ENCODE results near the gene COBL. TPM values are rescaled to one million over a fixed set of nuclear protein-coding genes. Genes with fewer than 3 reads are reported as not detected.

Gene COBL
- total RNA-seq, 6 experiments from 2014 or later: not detected

DNA sequence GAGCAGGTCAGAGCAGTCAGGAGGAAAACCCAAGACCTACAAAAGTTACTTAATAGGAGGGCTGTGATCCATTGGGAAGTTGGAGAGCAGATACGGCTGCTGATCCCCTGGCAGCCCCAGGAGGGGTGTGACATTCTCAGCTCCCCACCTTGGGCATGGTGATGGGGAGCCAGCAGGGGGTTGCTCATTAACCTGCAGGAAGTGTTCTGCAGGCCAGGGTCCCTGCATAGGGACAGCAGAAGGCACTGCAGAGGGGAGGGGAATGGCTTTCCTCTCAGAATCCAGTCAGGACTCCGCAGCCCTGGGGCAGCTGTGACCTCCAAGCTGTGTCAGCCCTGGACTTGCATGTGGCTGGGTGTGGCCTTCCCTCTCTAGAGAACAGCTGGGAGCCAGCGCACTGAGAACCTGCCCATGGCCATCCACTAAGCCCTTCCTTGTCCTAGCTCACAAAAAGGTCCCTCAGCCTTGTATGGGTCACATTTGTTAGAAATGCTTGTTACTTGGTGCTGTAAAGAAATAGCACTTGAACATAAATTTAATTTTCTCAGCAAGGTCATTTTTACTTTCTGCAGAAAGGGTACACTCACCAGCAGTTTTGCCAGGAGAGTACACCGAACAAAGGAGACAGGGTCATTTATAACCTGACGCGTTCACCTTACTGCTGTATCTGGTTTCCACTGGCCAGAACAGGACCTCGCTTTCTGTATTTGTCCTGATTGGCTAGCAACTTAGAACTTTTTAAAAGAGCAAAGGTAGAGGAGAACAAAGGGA is 169.6 kb downstream of the COBL start:
- Mint-ChIP-seq H3K36me3 (ENCODE audit: low read depth) (no peaks in the 10 kb centered on the region), H3K4me1 (ENCODE audit: low read depth) (no peaks in the 10 kb centered on the region), H3K27ac (no peak overlapping the region), H3K9me3 (peaks cover 16% of the 10 kb centered on the region), H3K27me3 (ENCODE audit: insufficient read depth) (peaks cover 38% of the 10 kb centered on the region), H3K4me3 (no peak overlapping the region)
- DNase-seq: no peak
- TF ChIP-seq, protein P1, sequence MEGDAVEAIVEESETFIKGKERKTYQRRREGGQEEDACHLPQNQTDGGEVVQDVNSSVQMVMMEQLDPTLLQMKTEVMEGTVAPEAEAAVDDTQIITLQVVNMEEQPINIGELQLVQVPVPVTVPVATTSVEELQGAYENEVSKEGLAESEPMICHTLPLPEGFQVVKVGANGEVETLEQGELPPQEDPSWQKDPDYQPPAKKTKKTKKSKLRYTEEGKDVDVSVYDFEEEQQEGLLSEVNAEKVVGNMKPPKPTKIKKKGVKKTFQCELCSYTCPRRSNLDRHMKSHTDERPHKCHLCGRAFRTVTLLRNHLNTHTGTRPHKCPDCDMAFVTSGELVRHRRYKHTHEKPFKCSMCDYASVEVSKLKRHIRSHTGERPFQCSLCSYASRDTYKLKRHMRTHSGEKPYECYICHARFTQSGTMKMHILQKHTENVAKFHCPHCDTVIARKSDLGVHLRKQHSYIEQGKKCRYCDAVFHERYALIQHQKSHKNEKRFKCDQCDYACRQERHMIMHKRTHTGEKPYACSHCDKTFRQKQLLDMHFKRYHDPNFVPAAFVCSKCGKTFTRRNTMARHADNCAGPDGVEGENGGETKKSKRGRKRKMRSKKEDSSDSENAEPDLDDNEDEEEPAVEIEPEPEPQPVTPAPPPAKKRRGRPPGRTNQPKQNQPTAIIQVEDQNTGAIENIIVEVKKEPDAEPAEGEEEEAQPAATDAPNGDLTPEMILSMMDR (IDR thresholded peaks at IDR 0.05): no peak

DNA sequence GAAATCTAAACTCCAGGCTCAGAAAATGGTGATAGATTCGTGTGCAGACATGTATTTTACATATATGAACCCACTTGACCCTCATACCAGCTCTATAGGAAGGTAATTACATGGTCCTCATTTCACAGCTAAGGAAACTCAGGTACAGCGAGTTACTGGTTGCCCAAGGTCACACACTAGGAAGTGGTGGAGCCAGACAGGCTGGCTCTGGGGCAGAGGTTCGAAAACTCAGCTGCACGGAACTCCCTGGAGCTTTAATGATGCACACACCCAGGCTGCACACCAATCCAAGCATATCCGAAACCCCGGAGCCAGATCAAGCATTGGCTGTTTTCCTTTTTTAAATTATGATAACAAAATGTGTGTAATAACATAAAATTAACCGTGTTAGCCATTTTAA is 172.4 kb downstream of the COBL start:
- Mint-ChIP-seq H3K4me1 (ENCODE audit: low read depth) (no peaks in the 10 kb centered on the region), H3K27ac (no peak overlapping the region), H3K36me3 (ENCODE audit: low read depth) (no peaks in the 10 kb centered on the region), H3K9me3 (peaks cover 16% of the 10 kb centered on the region), H3K4me3 (no peak overlapping the region), H3K27me3 (ENCODE audit: insufficient read depth) (peaks cover 25% of the 10 kb centered on the region)
- TF ChIP-seq, protein P1 (IDR thresholded peaks at IDR 0.05): no peak
- DNase-seq: no peak

DNA sequence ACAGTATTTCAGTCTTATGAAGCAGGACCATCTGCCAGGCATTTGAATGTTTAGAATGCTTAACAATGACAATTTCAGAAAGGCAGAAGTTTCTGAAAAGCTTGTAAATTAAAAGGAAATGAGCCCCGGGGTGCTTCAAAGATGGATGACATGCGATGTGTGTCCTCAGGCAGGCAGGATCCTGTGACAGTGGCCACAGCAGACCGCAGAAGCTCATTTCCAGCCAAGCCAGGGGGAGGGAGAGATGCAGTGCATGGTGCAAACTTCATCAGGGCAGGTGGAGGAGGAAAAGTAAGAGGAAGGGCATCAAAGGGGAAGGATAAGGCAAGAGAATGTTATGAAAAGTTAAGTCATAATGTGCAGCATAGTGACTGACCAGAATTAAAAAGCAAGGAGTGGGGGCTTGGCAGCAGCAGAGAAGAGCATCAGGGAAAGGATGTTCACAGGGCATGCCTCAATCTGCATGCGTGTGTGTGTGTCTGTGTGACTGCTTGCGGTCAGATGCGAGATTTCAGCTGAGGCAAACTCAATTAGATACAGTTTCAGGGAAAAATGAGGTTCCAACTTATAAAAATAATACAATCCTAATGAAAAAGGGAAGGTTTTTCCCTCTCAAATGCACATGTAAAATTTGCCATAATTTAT is 173.7 kb downstream of the COBL start:
- Mint-ChIP-seq H3K9me3 (peaks cover 10% of the 10 kb centered on the region), H3K27ac (no peak overlapping the region), H3K36me3 (ENCODE audit: low read depth) (no peaks in the 10 kb centered on the region), H3K27me3 (ENCODE audit: insufficient read depth) (peaks cover 22% of the 10 kb centered on the region), H3K4me3 (no peak overlapping the region), H3K4me1 (ENCODE audit: low read depth) (no peaks in the 10 kb centered on the region)
- DNase-seq: no peak
- TF ChIP-seq, protein P1 (IDR thresholded peaks at IDR 0.05): no peak

DNA sequence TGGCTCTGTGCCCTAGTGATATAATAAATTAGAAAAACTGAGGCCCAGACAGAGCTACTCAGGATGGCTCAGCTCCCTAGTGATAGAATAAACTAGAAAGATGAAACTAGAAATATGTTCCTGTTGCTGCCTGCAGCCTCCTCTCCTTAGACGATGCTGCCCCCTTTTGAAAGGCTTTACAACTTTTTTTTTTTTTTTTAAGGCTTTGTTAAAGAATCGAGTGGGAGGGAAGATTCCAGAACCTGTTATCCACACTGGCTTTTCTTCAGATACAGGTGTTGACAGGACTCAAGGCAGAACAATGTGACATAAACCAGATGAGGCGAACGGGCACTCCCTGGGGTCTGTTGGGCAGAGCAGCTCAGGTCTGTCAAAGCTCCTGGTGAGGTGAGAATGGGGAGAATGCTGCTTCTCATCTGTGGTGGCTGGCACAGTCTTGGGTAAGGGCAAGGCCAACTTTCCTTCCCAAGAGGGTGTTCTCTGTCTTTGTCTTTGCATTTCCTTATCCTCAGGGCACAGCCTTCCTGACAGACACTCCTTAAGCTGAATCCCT is 175.1 kb downstream of the COBL start:
- Mint-ChIP-seq H3K4me1 (ENCODE audit: low read depth) (no peaks in the 10 kb centered on the region), H3K27ac (no peak overlapping the region), H3K4me3 (no peak overlapping the region), H3K36me3 (ENCODE audit: low read depth) (no peaks in the 10 kb centered on the region), H3K9me3 (peaks cover 2% of the 10 kb centered on the region), H3K27me3 (ENCODE audit: insufficient read depth) (peaks cover 23% of the 10 kb centered on the region)
- peak; percentile 25 for DNase-seq
- TF ChIP-seq, protein P1 (IDR thresholded peaks at IDR 0.05): peak; percentile 78

DNA sequence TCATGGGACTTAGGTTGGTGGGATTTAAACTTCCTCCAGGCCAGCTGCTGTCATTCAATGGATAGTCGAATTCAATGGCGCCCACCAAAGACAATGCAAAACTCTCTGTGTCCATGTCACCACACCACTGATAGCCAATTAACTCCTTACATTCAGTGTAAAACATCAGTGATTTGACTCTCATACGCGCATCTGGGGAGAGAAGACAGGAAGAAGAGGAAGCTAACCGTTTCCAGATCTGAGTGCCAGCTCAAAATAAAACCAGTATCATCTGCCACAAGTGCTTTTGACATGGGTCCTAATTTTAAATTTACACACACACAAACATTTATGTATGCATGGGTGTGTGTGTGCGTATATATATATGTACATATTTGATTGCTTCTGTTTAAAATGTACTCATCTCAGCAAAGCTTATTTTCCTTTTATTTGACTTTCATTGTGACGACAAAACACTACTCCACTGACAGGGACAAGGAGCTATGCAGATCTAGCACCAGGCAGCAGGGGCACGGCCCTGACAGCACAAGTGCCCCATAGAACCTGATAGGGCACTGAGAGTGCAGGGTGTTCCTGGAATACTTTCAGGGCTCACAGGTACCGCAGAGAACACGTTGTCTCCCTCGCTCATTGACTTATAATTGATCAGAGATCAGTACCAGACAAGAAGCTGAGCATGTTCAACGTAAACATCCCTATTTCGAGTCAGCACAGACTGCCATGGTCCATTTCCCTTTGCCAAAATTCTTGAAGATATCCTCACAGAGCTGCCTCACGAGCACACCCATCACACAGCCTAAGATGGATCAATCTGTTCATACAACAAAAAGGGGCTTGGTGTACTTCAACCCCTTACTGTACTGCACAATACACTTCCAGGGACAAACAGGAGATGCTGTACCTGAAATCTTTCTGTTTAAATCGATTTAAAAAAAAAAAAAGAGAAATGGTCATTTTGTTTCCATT is 176.1 kb downstream of the COBL start:
- TF ChIP-seq, protein P1 (IDR thresholded peaks at IDR 0.05): no peak
- Mint-ChIP-seq H3K27ac (no peak overlapping the region), H3K4me1 (ENCODE audit: low read depth) (no peaks in the 10 kb centered on the region), H3K9me3 (no peaks in the 10 kb centered on the region), H3K4me3 (no peak overlapping the region), H3K36me3 (ENCODE audit: low read depth) (no peaks in the 10 kb centered on the region), H3K27me3 (ENCODE audit: insufficient read depth) (peaks cover 29% of the 10 kb centered on the region)
- DNase-seq: no peak

Data from HFFc6 (cell line).